H9 (cell line): Measurements from ENCODE around the gene CDC42EP1. TPM values are rescaled to one million over a fixed set of nuclear protein-coding genes. Genes with fewer than 3 reads are reported as not detected.

Source experiments
- DNase-seq: peaks from one replicate; pipeline ENCODE4 v3.0.0-alpha.2; 2017
- H2AFZ ChIP-seq: one replicate; pipeline ENCODE4 v1.6.1; 2013; ENCODE audit warnings: mild to moderate bottlenecking, low read length, control low read depth, moderate library complexity
- H2AK5ac ChIP-seq: 2 replicates; pipeline ENCODE4 v1.6.1; 2013; ENCODE audit warnings: low read length, control low read depth, mixed read lengths; ENCODE audit not compliant: insufficient read length
- H2BK120ac ChIP-seq: one replicate; pipeline ENCODE4 v1.6.1; 2013; ENCODE audit warnings: low read depth, mild to moderate bottlenecking, low read length, control low read depth, inconsistent platforms; ENCODE audit not compliant: poor library complexity, severe bottlenecking
- H2BK12ac ChIP-seq: 2 replicates; pipeline ENCODE4 v1.6.1; 2013; ENCODE audit warnings: low read length, control low read depth, mixed read lengths, low read depth; ENCODE audit not compliant: insufficient read length
- H2BK15ac ChIP-seq: 2 replicates; pipeline ENCODE4 v1.6.1; 2013; ENCODE audit warnings: low read depth, low read length, control low read depth
- H2BK20ac ChIP-seq: one replicate; pipeline ENCODE4 v1.6.1; 2013; ENCODE audit warnings: low read depth, mild to moderate bottlenecking, low read length, control low read depth, inconsistent platforms; ENCODE audit not compliant: poor library complexity, severe bottlenecking
- H2BK5ac ChIP-seq: 2 replicates; pipeline ENCODE4 v1.6.1; 2013; ENCODE audit warnings: low read length, control low read depth, mixed read lengths; ENCODE audit not compliant: insufficient read length
- H3K14ac ChIP-seq: 2 replicates; pipeline ENCODE4 v1.6.1; 2013; ENCODE audit warnings: low read length, control low read depth; ENCODE audit not compliant: insufficient read depth
- H3K18ac ChIP-seq: 2 replicates; pipeline ENCODE4 v1.6.1; 2013; ENCODE audit warnings: low read depth, mild to moderate bottlenecking, mixed read lengths, low read length, control low read depth; ENCODE audit not compliant: insufficient read length
- H3K23ac ChIP-seq: 2 replicates; pipeline ENCODE4 v1.6.1; 2013; ENCODE audit warnings: low read length, control low read depth, mixed read lengths, low read depth; ENCODE audit not compliant: insufficient read length
- H3K23me2 ChIP-seq: 2 replicates; pipeline ENCODE4 v1.6.1; 2013; ENCODE audit warnings: low read depth, mild to moderate bottlenecking, mixed read lengths, low read length, control low read depth; ENCODE audit not compliant: insufficient read length, poor library complexity, severe bottlenecking
- H3K27ac ChIP-seq: 2 replicates; pipeline ENCODE4 v1.5.1; 2013; ENCODE audit warnings: low read length, control low read depth, mixed read lengths, low read depth; ENCODE audit not compliant: insufficient read length
- H3K27me3 ChIP-seq: 2 replicates; pipeline ENCODE4 v1.6.1; 2013; ENCODE audit warnings: low read length, control low read depth, inconsistent platforms; ENCODE audit not compliant: insufficient read depth
- H3K4ac ChIP-seq: 2 replicates; pipeline ENCODE4 v1.6.1; 2013; ENCODE audit warnings: low read depth, mild to moderate bottlenecking, control low read depth, inconsistent platforms, low read length, moderate library complexity
- H3K4me1 ChIP-seq: 2 replicates; pipeline ENCODE4 v1.6.1; 2013; ENCODE audit warnings: low read length, control low read depth, inconsistent platforms; ENCODE audit not compliant: insufficient read depth
- H3K4me2 ChIP-seq: 2 replicates; pipeline ENCODE4 v1.6.1; 2013; ENCODE audit warnings: low read length, control low read depth, mixed read lengths; ENCODE audit not compliant: insufficient read length, insufficient read depth
- H3K56ac ChIP-seq: 2 replicates; pipeline ENCODE4 v1.6.1; 2013; ENCODE audit warnings: low read depth, mild to moderate bottlenecking, mixed read lengths, low read length, control low read depth; ENCODE audit not compliant: insufficient read length
- H3K79me1 ChIP-seq: 2 replicates; pipeline ENCODE4 v1.6.1; 2013; ENCODE audit warnings: low read depth, mild to moderate bottlenecking, moderate library complexity, low read length, control low read depth, inconsistent platforms; ENCODE audit not compliant: insufficient read depth, poor library complexity, severe bottlenecking
- H3K79me2 ChIP-seq: 2 replicates; pipeline ENCODE4 v1.6.1; 2013; ENCODE audit warnings: low read length, control low read depth, inconsistent platforms; ENCODE audit not compliant: insufficient read depth
- H3K9ac ChIP-seq: 2 replicates; pipeline ENCODE4 v1.6.1; 2013; ENCODE audit warnings: low read length, control low read depth, mixed read lengths; ENCODE audit not compliant: insufficient read length; ENCODE audit errors: extremely low read depth
- H3K9me3 ChIP-seq: one replicate; pipeline ENCODE4 v1.6.1; 2013; ENCODE audit warnings: low read depth, low read length, inconsistent platforms; ENCODE audit not compliant: control insufficient read depth
- H3T11ph ChIP-seq: one replicate; pipeline ENCODE4 v1.6.1; 2013; ENCODE audit warnings: mild to moderate bottlenecking, low read length, control low read depth, inconsistent platforms
- H4K20me1 ChIP-seq: one replicate; pipeline ENCODE4 v1.6.1; 2013; ENCODE audit not compliant: control insufficient read depth, insufficient read length, insufficient read depth
- H4K5ac ChIP-seq: 2 replicates; pipeline ENCODE4 v1.6.1; 2013; ENCODE audit warnings: low read depth, mild to moderate bottlenecking, mixed read lengths, low read length, control low read depth; ENCODE audit not compliant: insufficient read length
- H4K8ac ChIP-seq: replicated peaks from 2 replicates; pipeline ENCODE4 v1.6.1; 2013; ENCODE audit warnings: low read length, control low read depth, mixed read lengths, low read depth; ENCODE audit not compliant: insufficient read length
- H4K91ac ChIP-seq: 2 replicates; pipeline ENCODE4 v1.6.1; 2013; ENCODE audit warnings: low read depth, mild to moderate bottlenecking, moderate library complexity, mixed read lengths, low read length, control low read depth; ENCODE audit not compliant: insufficient read length
- H3K27ac Mint-ChIP-seq, 3 experiments: 2 replicates in 2 of 3; 3 replicates in 1 of 3; pipeline ENCODE4 v1.8.0; 2020 to 2021; ENCODE audit warnings: mixed read lengths in 3 of 3, mild to moderate bottlenecking in 1 of 3, moderate library complexity in 1 of 3
- H3K27me3 Mint-ChIP-seq: 2 replicates; pipeline ENCODE4 v1.8.0; 2021; ENCODE audit warnings: low read depth, mild to moderate bottlenecking, moderate library complexity, mixed read lengths
- H3K36me3 Mint-ChIP-seq, 3 experiments: 2 replicates in 2 of 3; 3 replicates in 1 of 3; pipeline ENCODE4 v1.8.0; 2020 to 2021; ENCODE audit warnings: low read depth in 3 of 3, mixed read lengths in 3 of 3; ENCODE audit not compliant: insufficient read depth in 1 of 3
- H3K4me1 Mint-ChIP-seq, 2 experiments: 2 replicates each; pipeline ENCODE4 v1.8.0; 2020; ENCODE audit warnings: mixed read lengths in 2 of 2
- H3K4me3 Mint-ChIP-seq, 2 experiments: 2 replicates in 1 of 2; 3 replicates in 1 of 2; pipeline ENCODE4 v1.8.0; 2020 to 2021; ENCODE audit warnings: mild to moderate bottlenecking in 2 of 2, mixed read lengths in 2 of 2, moderate library complexity in 1 of 2
- H3K9me3 Mint-ChIP-seq, 2 experiments: 2 replicates in 1 of 2; 3 replicates in 1 of 2; pipeline ENCODE4 v1.8.0; 2020; ENCODE audit warnings: mild to moderate bottlenecking in 2 of 2, mixed read lengths in 2 of 2, moderate library complexity in 1 of 2
- WGBS: extraction: QIAGEN DNeasy Blood & Tissue Kit; methylation state at CpG from one replicate; pipeline ENCODE4 v1.1.7; 2013; ENCODE audit warnings: missing lambda C conversion rate, low lambda C conversion rate, mixed read lengths; ENCODE audit not compliant: insufficient read length; ENCODE audit errors: extremely low coverage; 5-methylcytosine and 5-hydroxymethylcytosine counted together
- total RNA-seq: library from RNA; stranded (reverse); gene quantifications from 2 replicates; pipeline ENCODE4 v1.2.1, GENCODE V29; 2021
- TF ChIP-seq, protein P1 (sequence below): fragments of 200-600 bp; sonication (generic); conservative IDR thresholded peaks from 3 replicates; pipeline ENCODE4 v1.8.0; 2021; ENCODE audit warnings: antibody characterized with exemption, mild to moderate bottlenecking

Gene CDC42EP1
- total RNA-seq, 1 experiment from 2014 or later, result 23.0 TPM

DNA sequence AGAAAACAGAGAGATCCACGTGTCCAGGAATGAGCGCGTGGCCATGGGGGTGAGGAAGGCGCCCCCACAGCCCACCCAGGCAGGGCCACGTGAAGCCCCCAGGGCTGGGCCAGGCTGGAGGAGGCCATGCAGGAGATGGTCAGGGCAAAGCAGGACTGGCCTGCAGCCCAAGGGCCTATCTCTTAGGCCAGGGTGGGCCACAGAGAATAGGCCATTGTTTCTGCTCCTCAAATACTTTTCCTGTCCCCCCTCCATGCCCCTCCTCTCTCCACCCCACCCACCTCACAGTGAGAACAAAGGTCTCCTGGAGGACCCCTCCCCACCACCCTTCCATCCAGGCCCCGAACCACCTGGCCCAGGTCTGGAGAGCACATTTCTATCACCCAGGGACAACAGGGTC, 8.3 kb upstream of the CDC42EP1 start:
- Histone ChIP-seq H3K23me2 (no peaks in the 10 kb centered on the region), H3K4ac (no peak overlapping the region), H3K27me3 (no peaks in the 10 kb centered on the region), H3K9ac (no peak overlapping the region), H3K9me3 (no peaks in the 10 kb centered on the region), H3K56ac (no peak overlapping the region), H2BK5ac (no peak overlapping the region), H3K18ac (no peak overlapping the region), H2BK12ac (no peak overlapping the region), H3K79me1 (no peaks in the 10 kb centered on the region), H3K4me1 (peaks cover 5% of the 10 kb centered on the region; the same call in 1 of the 2 replicates), H3T11ph (no peak overlapping the region), H3K4me2 (no peak overlapping the region), H2AFZ (no peak overlapping the region), H2BK20ac (no peak overlapping the region), H4K91ac (no peak overlapping the region), H4K20me1 (no peaks in the 10 kb centered on the region), H3K14ac (no peak overlapping the region), H4K8ac (no peak overlapping the region), H2BK15ac (no peak overlapping the region), H3K27ac (no peak overlapping the region), H2AK5ac (no peak overlapping the region), H4K5ac (no peak overlapping the region), H3K23ac (no peak overlapping the region), H3K79me2 (no peaks in the 10 kb centered on the region), H2BK120ac (no peak overlapping the region)
- H3K9me3 Mint-ChIP-seq, result no peaks in the 10 kb centered on the region
- H3K27me3 Mint-ChIP-seq, result peaks cover 39% of the 10 kb centered on the region
- no peak overlapping the region for H3K4me3 Mint-ChIP-seq
- H3K36me3 Mint-ChIP-seq, result no peaks in the 10 kb centered on the region
- TF ChIP-seq, protein P1, sequence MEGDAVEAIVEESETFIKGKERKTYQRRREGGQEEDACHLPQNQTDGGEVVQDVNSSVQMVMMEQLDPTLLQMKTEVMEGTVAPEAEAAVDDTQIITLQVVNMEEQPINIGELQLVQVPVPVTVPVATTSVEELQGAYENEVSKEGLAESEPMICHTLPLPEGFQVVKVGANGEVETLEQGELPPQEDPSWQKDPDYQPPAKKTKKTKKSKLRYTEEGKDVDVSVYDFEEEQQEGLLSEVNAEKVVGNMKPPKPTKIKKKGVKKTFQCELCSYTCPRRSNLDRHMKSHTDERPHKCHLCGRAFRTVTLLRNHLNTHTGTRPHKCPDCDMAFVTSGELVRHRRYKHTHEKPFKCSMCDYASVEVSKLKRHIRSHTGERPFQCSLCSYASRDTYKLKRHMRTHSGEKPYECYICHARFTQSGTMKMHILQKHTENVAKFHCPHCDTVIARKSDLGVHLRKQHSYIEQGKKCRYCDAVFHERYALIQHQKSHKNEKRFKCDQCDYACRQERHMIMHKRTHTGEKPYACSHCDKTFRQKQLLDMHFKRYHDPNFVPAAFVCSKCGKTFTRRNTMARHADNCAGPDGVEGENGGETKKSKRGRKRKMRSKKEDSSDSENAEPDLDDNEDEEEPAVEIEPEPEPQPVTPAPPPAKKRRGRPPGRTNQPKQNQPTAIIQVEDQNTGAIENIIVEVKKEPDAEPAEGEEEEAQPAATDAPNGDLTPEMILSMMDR, result no peak
- H3K4me1 Mint-ChIP-seq, result peaks cover 38 to 51% of the 10 kb centered on the region in 2 experiments
- H3K27ac Mint-ChIP-seq, result no peak overlapping the region
- no peak for DNase-seq
- no CpG with 5 or more reads among the region's 6 CpGs for WGBS
